Caco-2 (cell line): ENCODE measurements around the gene TAGLN2. TPM values are rescaled to one million over a fixed set of nuclear protein-coding genes. Genes with fewer than 3 reads are reported as not detected.

Experiments
- BruUV-seq: library from RNA; stranded (reverse); fragments of 400-500 nt; replicated peaks from 2 replicates; lab custom pipeline; 2021; lab: Mats Ljungman, UMichigan
- CTCF ChIA-PET: fragments of 300-600 bp; sonication (Branson Sonifier 250); formaldehyde crosslinking; loops from one replicate; lab custom pipeline; 2022; ENCODE audit warnings: antibody characterized with exemption; lab: Charles Lee
- POLR2A ChIA-PET: fragments of 300-600 bp; sonication (Branson Sonifier 250); formaldehyde crosslinking; loops from one replicate; lab custom pipeline; 2022; ENCODE audit warnings: antibody characterized with exemption; lab: Charles Lee
- DNase-seq, 2 experiments: peaks; one replicate each; pipeline versions ENCODE4 v3.0.0 to v3.0.0-alpha.2; 2020 to 2022
- H3K27me3 ChIP-seq: replicated peaks from 2 replicates; pipeline ENCODE4 v1.6.0; 2011; ENCODE audit warnings: low read length; ENCODE audit not compliant: control insufficient read depth, insufficient read depth
- H3K36me3 ChIP-seq: 2 replicates; pipeline ENCODE4 v1.5.1; 2011; ENCODE audit warnings: low read length; ENCODE audit not compliant: control insufficient read depth, insufficient read depth
- H3K4me1 ChIP-seq: fragments of 250-450 bp; sonication (Bioruptor Pico); 2 replicates; pipeline ENCODE4 v1.5.1; 2020; ENCODE audit warnings: mild to moderate bottlenecking
- H3K4me3 ChIP-seq: 2 replicates; pipeline ENCODE4 v1.5.1; 2011; ENCODE audit warnings: low read depth, mild to moderate bottlenecking, control low read depth, low read length
- H3K9me3 ChIP-seq: fragments of 250-450 bp; sonication (Bioruptor Pico); 2 replicates; pipeline ENCODE4 v1.5.1; 2020; ENCODE audit warnings: mild to moderate bottlenecking, moderate library complexity
- H3K27ac Mint-ChIP-seq: one replicate; pipeline ENCODE4 v1.8.0; 2022; ENCODE audit warnings: mixed read lengths; ENCODE audit not compliant: unreplicated experiment
- H3K27me3 Mint-ChIP-seq: one replicate; pipeline ENCODE4 v1.8.0; 2022; ENCODE audit warnings: mixed read lengths; ENCODE audit not compliant: insufficient read depth, unreplicated experiment
- H3K36me3 Mint-ChIP-seq: one replicate; pipeline ENCODE4 v1.8.0; 2022; ENCODE audit warnings: mild to moderate bottlenecking, mixed read lengths; ENCODE audit not compliant: insufficient read depth, unreplicated experiment
- H3K4me1 Mint-ChIP-seq: one replicate; pipeline ENCODE4 v1.8.0; 2022; ENCODE audit warnings: low read depth, mixed read lengths; ENCODE audit not compliant: unreplicated experiment
- H3K4me3 Mint-ChIP-seq: one replicate; pipeline ENCODE4 v1.8.0; 2022; ENCODE audit warnings: mild to moderate bottlenecking, moderate library complexity, mixed read lengths; ENCODE audit not compliant: unreplicated experiment
- H3K9me3 Mint-ChIP-seq: one replicate; pipeline ENCODE4 v1.8.0; 2022; ENCODE audit warnings: mixed read lengths; ENCODE audit not compliant: unreplicated experiment
- CTCF ChIP-seq, 2 experiments: fragments of 200-600 bp in 1 of 2; IDR thresholded peaks; 1 replicate in 1 of 2; 2 replicates in 1 of 2; pipeline versions ENCODE4 v1.5.1 to v1.8.0; 2011 to 2022; ENCODE audit warnings: antibody characterized with exemption in 1 of 2, control low read depth in 1 of 2, inconsistent platforms in 1 of 2, low read depth in 1 of 2, low read length in 1 of 2, mild to moderate bottlenecking in 1 of 2, moderate library complexity in 1 of 2; ENCODE audit not compliant: insufficient read depth in 1 of 2, severe bottlenecking in 1 of 2, unreplicated experiment in 1 of 2
- intact Hi-C: fragments of 100-400 bp; cut with micrococcal nuclease; formaldehyde crosslinking; loops from one replicate; pipeline ENCODE4 v1.10.0; 2022; ENCODE audit not compliant: unreplicated experiment
- total RNA-seq: library from RNA; stranded (reverse); gene quantifications from 2 replicates; pipeline ENCODE4 v1.2.3, GENCODE V29; 2022

Gene TAGLN2
- total RNA-seq, 1 experiment from 2014 or later = 531 TPM

GRCh38 chr1:159915571-159916241, 9.6 kb downstream of the TAGLN2 start:
- Mint-ChIP-seq H3K4me1 (peaks cover 63% of the 10 kb centered on the region), H3K27me3 (no peaks in the 10 kb centered on the region), H3K27ac (peak overlapping the region; percentile 88), H3K36me3 (peaks cover 69% of the 10 kb centered on the region), H3K9me3 (no peaks in the 10 kb centered on the region), H3K4me3 (peak overlapping the region; percentile 45)
- no TSS peak for BruUV-seq
- Histone ChIP-seq H3K4me1 (peaks cover 85% of the 10 kb centered on the region), H3K9me3 (no peaks in the 10 kb centered on the region), H3K36me3 (peaks cover 4% of the 10 kb centered on the region), H3K4me3 (no peak overlapping the region), H3K27me3 (no peaks in the 10 kb centered on the region)
- peak in 1 of 2 experiments; percentile 63 for DNase-seq
- intact Hi-C loops = loop anchor here (1.0 kb wide), 3 partner anchors 8 to 30 kb away; partner anchors contain the start of genes IGSF9 and TAGLN2
- POLR2A ChIA-PET = interaction anchor here (1.7 kb wide), 1 partner anchor 9 kb away, joined by 10 read pairs; the partner anchor contains the start of gene TAGLN2
- no peak for TF ChIP-seq CTCF (IDR thresholded peaks at IDR 0.05; ENCODE audit: insufficient read depth in 1 of 2, low read depth in 1 of 2, low read length in 1 of 2, severe bottlenecking in 1 of 2, unreplicated experiment in 1 of 2)
- CTCF ChIA-PET = interaction anchor here (1.0 to 1.8 kb wide), 5 partner anchors 23 to 135 kb away, joined by 3 to 12 read pairs (median 4); partner anchors contain the start of gene DUSP23

- Mint-ChIP-seq H3K4me3 (peak overlapping the region; percentile 23), H3K36me3 (peaks cover 61% of the 10 kb centered on the region), H3K9me3 (no peaks in the 10 kb centered on the region), H3K27ac (peak overlapping the region; percentile 88), H3K27me3 (no peaks in the 10 kb centered on the region), H3K4me1 (peaks cover 71% of the 10 kb centered on the region)
- peaks cover 88% of the 10 kb centered on the region for H3K4me1 ChIP-seq
- no TSS peak for BruUV-seq
- ChIA-PET POLR2A (interaction anchor here (0.9 kb wide), 1 partner anchor 8 kb away, joined by 3 read pairs; no protein-coding TSS in a partner anchor), CTCF (interaction anchor here (1.4 kb wide), 1 partner anchor 93 kb away, joined by 4 read pairs; no protein-coding TSS in a partner anchor)
- H3K36me3 ChIP-seq = no peaks in the 10 kb centered on the region; the same call in none of the 2 replicates
- no peak for TF ChIP-seq CTCF (IDR thresholded peaks at IDR 0.05; ENCODE audit: insufficient read depth in 1 of 2, low read depth in 1 of 2, low read length in 1 of 2, severe bottlenecking in 1 of 2, unreplicated experiment in 1 of 2)
- no peaks in the 10 kb centered on the region for H3K9me3 ChIP-seq
- intact Hi-C loops = no loop called here
- no peak for DNase-seq
- H3K4me3 ChIP-seq = no peak overlapping the region
- no peaks in the 10 kb centered on the region for H3K27me3 ChIP-seq
Measured at GRCh38 chr1:159914252-159915018, 10.9 kb downstream of the TAGLN2 start.
